ENCODE measurements around the gene TSPAN6. TPM values are rescaled to one million over a fixed set of nuclear protein-coding genes. Genes with fewer than 3 reads are reported as not detected.

The TSPAN6 gene
- total and polyA plus RNA-seq, 7 donors, result 7.5 to 57.1 (median 16.3) TPM

DNA sequence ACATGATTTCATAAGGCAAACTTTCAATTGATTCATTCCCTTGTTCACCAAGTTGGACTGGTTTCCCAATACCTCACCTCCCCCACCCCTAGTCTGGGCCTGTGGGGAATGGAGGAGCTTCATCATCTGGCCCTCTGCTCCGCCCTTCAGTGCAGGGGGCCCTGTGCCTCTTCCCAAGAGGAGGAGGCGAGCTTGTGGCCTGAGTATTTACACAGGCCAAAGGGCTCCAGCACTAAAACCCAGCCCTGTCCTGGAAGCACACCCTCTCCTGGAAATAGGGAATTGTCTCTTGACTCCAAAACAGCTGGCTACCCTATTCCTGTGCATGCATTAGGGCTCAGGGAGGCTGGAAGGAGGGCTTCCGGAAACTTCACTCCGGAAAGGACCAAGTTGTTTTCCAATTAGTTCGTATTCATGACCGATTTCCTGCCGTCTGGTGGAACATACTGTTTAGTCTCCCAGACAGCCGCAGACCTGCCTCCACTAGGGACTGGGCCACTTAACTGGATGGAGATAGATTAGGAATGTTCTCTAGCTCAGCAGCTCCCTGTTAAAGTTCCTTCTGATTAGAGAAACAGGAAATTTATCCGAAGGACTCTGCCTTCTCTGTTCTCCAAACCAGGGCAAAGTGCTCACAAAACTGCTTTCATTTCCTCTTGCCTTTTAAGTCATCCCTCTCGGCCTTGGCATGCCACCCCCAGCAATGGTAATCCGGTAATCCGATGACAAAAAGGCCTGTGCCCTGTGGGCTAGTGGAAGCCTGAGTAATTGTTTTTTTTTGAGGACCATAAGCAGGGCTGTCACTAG lies 13.1 kb upstream of the TSPAN6 start:
- Histone ChIP-seq H3K4me3 (no peak overlapping the region), H3K27me3 (no peaks in the 10 kb centered on the region), H3K9me3 (no peaks in the 10 kb centered on the region), H3K36me3 (no peaks in the 10 kb centered on the region), H3K27ac (peak overlapping the region; percentile 61 to 74 (median 68)), H3K4me1 (no peaks in the 10 kb centered on the region)
- intact Hi-C loops (cut with DNase I), result no loop called here
- DNase-seq, result peak; percentile 92
- TF ChIP-seq, protein P1, sequence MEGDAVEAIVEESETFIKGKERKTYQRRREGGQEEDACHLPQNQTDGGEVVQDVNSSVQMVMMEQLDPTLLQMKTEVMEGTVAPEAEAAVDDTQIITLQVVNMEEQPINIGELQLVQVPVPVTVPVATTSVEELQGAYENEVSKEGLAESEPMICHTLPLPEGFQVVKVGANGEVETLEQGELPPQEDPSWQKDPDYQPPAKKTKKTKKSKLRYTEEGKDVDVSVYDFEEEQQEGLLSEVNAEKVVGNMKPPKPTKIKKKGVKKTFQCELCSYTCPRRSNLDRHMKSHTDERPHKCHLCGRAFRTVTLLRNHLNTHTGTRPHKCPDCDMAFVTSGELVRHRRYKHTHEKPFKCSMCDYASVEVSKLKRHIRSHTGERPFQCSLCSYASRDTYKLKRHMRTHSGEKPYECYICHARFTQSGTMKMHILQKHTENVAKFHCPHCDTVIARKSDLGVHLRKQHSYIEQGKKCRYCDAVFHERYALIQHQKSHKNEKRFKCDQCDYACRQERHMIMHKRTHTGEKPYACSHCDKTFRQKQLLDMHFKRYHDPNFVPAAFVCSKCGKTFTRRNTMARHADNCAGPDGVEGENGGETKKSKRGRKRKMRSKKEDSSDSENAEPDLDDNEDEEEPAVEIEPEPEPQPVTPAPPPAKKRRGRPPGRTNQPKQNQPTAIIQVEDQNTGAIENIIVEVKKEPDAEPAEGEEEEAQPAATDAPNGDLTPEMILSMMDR (IDR thresholded peaks at IDR 0.05), result no peak
- TF ChIP-seq EP300 (IDR thresholded peaks at IDR 0.05), result no peak
- TF ChIP-seq POLR2A (IDR thresholded peaks at IDR 0.05), result no peak
- peak in 2 of 4 donors; percentile 26 to 28 for TF ChIP-seq POLR2AphosphoS5 (IDR thresholded peaks at IDR 0.05)
- 5 to 45% methylated on average over 12 of the region's 12 CpGs for WGBS, 2 donors

DNA sequence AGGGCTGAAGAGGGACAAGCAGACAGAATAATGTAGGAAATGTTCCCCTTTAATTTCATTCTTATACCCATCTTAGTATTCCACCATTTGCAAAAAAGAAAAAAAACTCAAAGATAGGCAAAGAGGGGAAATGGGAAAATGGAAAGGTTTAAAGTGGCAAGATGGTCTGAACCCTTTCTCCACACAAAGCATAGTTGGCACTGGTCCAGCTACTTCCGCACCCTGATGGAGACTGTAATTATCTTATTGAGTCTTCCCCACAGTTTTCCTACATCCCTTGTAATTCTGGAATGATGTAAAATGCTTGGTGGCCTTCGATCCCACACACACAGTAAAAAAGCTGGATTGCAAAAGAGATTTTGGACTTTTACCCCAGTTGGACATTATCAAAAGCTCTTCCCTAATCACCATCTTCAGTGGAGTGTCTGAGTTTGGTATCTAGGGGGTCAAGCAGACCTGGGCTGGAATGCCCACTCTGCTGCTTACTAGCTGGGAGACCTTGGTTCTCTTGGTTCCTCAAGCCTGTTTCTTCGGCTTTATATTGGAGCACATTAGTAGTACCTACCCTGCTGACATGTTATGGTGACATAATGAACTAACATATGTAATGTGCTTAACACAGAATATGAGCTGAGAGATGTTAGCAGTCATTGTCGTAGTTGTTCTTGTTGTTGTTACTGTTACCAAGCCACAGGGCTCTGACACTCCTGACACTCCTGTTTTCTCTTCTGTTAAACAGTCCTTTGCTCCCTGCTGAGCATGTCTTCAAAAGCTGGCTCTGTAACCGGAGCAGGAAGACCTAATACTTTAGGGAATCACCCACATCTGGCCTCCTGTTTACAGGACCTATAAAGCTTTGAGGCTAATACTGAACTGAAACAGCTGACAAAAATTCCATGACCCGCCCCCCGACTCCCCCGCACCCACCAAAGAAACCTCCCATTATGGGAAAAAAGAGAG lies 12.1 kb upstream of the TSPAN6 start:
- no peaks in the 10 kb centered on the region for H3K27me3 ChIP-seq
- intact Hi-C loops (cut with DNase I), result no loop called here
- peak overlapping the region; percentile 61 to 74 (median 68) for H3K27ac ChIP-seq
- peaks cover 0 to 6% (median 2%) of the 10 kb centered on the region in 4 donors for H3K4me1 ChIP-seq
- H3K36me3 ChIP-seq, result no peaks in the 10 kb centered on the region
- WGBS, 2 donors, result 44 to 61% methylated on average over 8 of the region's 8 CpGs
- no peak for DNase-seq
- TF ChIP-seq POLR2A (IDR thresholded peaks at IDR 0.05) (no peak), EP300 (IDR thresholded peaks at IDR 0.05) (no peak), POLR2AphosphoS5 (IDR thresholded peaks at IDR 0.05) (no peak)
- TF ChIP-seq, protein P1 (IDR thresholded peaks at IDR 0.05), result no peak
- no peak overlapping the region for H3K4me3 ChIP-seq
- no peaks in the 10 kb centered on the region for H3K9me3 ChIP-seq

DNA sequence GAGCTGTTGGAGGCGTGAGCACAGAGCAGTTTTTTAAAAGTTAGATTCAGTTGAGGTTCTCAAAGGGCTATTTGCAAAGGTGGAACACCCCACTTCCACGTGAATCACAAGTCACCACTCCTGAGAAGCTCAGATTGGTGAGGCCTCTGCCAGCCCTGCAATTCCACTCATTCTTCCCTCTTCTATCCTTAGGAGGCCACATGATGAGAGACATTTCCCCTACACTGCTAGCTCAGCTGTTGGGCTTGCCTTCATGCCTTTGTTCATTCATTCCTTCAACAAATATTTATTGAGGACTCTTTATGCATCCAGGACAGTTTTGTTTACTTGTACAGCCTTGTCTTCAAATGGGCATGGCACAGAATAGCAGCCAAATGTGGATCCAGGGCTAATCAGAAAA lies 11.1 kb upstream of the TSPAN6 start:
- no peak for DNase-seq
- intact Hi-C loops (cut with DNase I), result no loop called here
- Histone ChIP-seq H3K36me3 (no peaks in the 10 kb centered on the region), H3K9me3 (no peaks in the 10 kb centered on the region), H3K27me3 (no peaks in the 10 kb centered on the region), H3K4me1 (peaks cover 0 to 11% (median 5%) of the 10 kb centered on the region in 4 donors), H3K4me3 (no peak overlapping the region), H3K27ac (peak overlapping the region; percentile 44 to 74 (median 66))
- WGBS, 2 donors, result 67 to 83% methylated on average over 2 of the region's 2 CpGs
- TF ChIP-seq, protein P1 (IDR thresholded peaks at IDR 0.05), result no peak
- TF ChIP-seq POLR2AphosphoS5 (IDR thresholded peaks at IDR 0.05) (no peak), EP300 (IDR thresholded peaks at IDR 0.05) (no peak), POLR2A (IDR thresholded peaks at IDR 0.05) (no peak)

GRCh38 chrX:100647095-100647494 lies 10.5 kb upstream of the TSPAN6 start:
- H3K4me3 ChIP-seq, result no peak overlapping the region
- no peaks in the 10 kb centered on the region for H3K36me3 ChIP-seq
- peaks cover 0 to 11% (median 5%) of the 10 kb centered on the region in 4 donors for H3K4me1 ChIP-seq
- intact Hi-C loops (cut with DNase I), result no loop called here
- 38 to 56% methylated on average over 1 of the region's 1 CpG for WGBS, 2 donors
- TF ChIP-seq POLR2AphosphoS5 (IDR thresholded peaks at IDR 0.05), result no peak
- TF ChIP-seq EP300 (IDR thresholded peaks at IDR 0.05), result no peak
- TF ChIP-seq POLR2A (IDR thresholded peaks at IDR 0.05), result no peak
- TF ChIP-seq, protein P1 (IDR thresholded peaks at IDR 0.05), result no peak
- peak overlapping the region; percentile 44 to 74 (median 66) for H3K27ac ChIP-seq
- H3K9me3 ChIP-seq, result no peaks in the 10 kb centered on the region
- DNase-seq, result no peak
- H3K27me3 ChIP-seq, result no peaks in the 10 kb centered on the region

All from sigmoid colon (tissue), 7 donors.